Erythroblast (primary cell): Measurements from ENCODE around the gene TRPM7.

Experiments
- GATA1 ChIP-seq: IDR thresholded peaks from 2 replicates; pipeline ENCODE4 v1.6.1; 2011; ENCODE audit warnings: low read depth, mild to moderate bottlenecking, control low read depth, low read length, moderate library complexity
- POLR2A ChIP-seq: IDR thresholded peaks from 2 replicates; pipeline ENCODE4 v1.6.1; 2011; ENCODE audit warnings: mild to moderate bottlenecking, low read length

- TF ChIP-seq POLR2A (no peak), GATA1 (no peak)
These were observed 81.1 kb downstream of the TRPM7 start for GRCh38 chr15:50605462-50605861.
